Measurements from ENCODE around the gene NKIRAS2. TPM values are rescaled to one million over a fixed set of nuclear protein-coding genes. Genes with fewer than 3 reads are reported as not detected.

Gene NKIRAS2
- total and polyA plus RNA-seq, 2 of the 13 experiments (the other 11 are each of a cell fraction or from before 2014, with no cell fraction given), result 27.9 to 42.0 TPM

DNA sequence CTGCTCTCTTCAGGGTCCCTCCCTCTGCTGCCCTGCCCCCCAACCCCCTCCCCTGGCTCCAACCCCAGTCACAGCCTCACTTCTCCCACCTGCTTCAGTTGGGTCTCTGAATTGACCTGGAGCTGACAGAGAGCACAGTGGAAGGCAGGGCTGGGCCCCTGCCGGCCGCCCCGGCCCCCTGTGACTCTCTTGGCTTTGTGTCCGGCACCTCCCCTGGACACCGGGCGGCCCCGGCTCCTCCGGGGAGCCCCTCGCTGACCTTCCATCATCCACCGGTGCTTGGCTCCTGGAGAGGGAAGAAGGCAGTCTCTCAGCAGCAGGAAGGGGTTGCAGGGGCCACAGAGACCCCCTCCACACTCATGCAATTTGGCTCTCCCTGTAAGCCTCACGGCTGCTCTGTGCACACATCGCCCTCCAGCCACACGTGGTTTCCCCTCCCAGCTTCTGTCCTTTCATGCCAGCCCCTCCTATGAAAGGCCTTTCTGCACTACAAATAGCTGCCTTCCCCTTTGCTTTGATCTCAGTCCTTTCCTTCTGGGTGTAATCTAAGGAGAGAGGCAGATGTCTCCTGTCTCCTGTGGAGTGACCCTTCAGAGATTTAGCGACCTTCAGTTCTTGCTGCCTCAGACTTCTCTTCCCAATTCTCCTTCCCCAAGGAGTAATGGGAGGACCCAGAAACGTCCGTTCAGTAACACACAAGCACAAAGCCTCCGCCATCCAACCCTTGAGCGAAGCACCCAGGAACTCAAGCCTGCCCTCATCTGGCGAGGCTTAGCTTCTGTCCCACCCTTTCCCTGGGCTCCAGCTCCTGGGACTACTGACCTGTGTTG, 8.3 kb downstream of the NKIRAS2 start (continued):
- TF ChIP-seq, protein P1, sequence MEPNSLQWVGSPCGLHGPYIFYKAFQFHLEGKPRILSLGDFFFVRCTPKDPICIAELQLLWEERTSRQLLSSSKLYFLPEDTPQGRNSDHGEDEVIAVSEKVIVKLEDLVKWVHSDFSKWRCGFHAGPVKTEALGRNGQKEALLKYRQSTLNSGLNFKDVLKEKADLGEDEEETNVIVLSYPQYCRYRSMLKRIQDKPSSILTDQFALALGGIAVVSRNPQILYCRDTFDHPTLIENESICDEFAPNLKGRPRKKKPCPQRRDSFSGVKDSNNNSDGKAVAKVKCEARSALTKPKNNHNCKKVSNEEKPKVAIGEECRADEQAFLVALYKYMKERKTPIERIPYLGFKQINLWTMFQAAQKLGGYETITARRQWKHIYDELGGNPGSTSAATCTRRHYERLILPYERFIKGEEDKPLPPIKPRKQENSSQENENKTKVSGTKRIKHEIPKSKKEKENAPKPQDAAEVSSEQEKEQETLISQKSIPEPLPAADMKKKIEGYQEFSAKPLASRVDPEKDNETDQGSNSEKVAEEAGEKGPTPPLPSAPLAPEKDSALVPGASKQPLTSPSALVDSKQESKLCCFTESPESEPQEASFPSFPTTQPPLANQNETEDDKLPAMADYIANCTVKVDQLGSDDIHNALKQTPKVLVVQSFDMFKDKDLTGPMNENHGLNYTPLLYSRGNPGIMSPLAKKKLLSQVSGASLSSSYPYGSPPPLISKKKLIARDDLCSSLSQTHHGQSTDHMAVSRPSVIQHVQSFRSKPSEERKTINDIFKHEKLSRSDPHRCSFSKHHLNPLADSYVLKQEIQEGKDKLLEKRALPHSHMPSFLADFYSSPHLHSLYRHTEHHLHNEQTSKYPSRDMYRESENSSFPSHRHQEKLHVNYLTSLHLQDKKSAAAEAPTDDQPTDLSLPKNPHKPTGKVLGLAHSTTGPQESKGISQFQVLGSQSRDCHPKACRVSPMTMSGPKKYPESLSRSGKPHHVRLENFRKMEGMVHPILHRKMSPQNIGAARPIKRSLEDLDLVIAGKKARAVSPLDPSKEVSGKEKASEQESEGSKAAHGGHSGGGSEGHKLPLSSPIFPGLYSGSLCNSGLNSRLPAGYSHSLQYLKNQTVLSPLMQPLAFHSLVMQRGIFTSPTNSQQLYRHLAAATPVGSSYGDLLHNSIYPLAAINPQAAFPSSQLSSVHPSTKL (CRISPR knock-in tag; IDR thresholded peaks at IDR 0.05), result peak; percentile 60
- TF ChIP-seq NBN (conservative IDR thresholded peaks at IDR 0.05) (no peak), DNMT1 (CRISPR knock-in tag; IDR thresholded peaks at IDR 0.05) (no peak), ZNF205 (CRISPR knock-in tag; IDR thresholded peaks at IDR 0.05) (peak; percentile 71; the same call in 1 of the 2 replicates), ZNF790 (CRISPR knock-in tag; IDR thresholded peaks at IDR 0.05; ENCODE audit: borderline replicate concordance) (no peak), KLF12 (CRISPR knock-in tag; IDR thresholded peaks at IDR 0.05; ENCODE audit: borderline replicate concordance) (no peak), NONO (IDR thresholded peaks at IDR 0.05) (no peak), NONO (CRISPR knock-in tag; conservative IDR thresholded peaks at IDR 0.05) (no peak), ZNF572 (CRISPR knock-in tag; IDR thresholded peaks at IDR 0.05) (no peak), ZC3H13 (CRISPR knock-in tag; IDR thresholded peaks at IDR 0.05) (no peak), ZNF251 (CRISPR knock-in tag; IDR thresholded peaks at IDR 0.05) (no peak), KAT7 (CRISPR knock-in tag; IDR thresholded peaks at IDR 0.05; ENCODE audit: borderline replicate concordance) (peak; percentile 78; the same call in 1 of the 2 replicates), HNRNPK (IDR thresholded peaks at IDR 0.05; ENCODE audit: low read depth, low read length, poor library complexity, severe bottlenecking) (no peak), KLF16 (CRISPR knock-in tag; IDR thresholded peaks at IDR 0.05) (peak in 1 of 2 experiments; percentile 80; a peak in 2 of 4 replicates), FIP1L1 (IDR thresholded peaks at IDR 0.05; ENCODE audit: borderline replicate concordance, insufficient read depth, low read depth, low read length) (no peak), ZNF24 (IDR thresholded peaks at IDR 0.05) (no peak), MBD4 (IDR thresholded peaks at IDR 0.05; ENCODE audit: borderline replicate concordance, low read length) (no peak), POLR2AphosphoS5 (IDR thresholded peaks at IDR 0.05; ENCODE audit: low read depth, low read length) (no peak)
- TF ChIP-seq, protein P2, sequence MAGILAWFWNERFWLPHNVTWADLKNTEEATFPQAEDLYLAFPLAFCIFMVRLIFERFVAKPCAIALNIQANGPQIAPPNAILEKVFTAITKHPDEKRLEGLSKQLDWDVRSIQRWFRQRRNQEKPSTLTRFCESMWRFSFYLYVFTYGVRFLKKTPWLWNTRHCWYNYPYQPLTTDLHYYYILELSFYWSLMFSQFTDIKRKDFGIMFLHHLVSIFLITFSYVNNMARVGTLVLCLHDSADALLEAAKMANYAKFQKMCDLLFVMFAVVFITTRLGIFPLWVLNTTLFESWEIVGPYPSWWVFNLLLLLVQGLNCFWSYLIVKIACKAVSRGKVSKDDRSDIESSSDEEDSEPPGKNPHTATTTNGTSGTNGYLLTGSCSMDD (CRISPR knock-in tag; IDR thresholded peaks at IDR 0.05), result no peak
- TF ChIP-seq, protein P3, sequence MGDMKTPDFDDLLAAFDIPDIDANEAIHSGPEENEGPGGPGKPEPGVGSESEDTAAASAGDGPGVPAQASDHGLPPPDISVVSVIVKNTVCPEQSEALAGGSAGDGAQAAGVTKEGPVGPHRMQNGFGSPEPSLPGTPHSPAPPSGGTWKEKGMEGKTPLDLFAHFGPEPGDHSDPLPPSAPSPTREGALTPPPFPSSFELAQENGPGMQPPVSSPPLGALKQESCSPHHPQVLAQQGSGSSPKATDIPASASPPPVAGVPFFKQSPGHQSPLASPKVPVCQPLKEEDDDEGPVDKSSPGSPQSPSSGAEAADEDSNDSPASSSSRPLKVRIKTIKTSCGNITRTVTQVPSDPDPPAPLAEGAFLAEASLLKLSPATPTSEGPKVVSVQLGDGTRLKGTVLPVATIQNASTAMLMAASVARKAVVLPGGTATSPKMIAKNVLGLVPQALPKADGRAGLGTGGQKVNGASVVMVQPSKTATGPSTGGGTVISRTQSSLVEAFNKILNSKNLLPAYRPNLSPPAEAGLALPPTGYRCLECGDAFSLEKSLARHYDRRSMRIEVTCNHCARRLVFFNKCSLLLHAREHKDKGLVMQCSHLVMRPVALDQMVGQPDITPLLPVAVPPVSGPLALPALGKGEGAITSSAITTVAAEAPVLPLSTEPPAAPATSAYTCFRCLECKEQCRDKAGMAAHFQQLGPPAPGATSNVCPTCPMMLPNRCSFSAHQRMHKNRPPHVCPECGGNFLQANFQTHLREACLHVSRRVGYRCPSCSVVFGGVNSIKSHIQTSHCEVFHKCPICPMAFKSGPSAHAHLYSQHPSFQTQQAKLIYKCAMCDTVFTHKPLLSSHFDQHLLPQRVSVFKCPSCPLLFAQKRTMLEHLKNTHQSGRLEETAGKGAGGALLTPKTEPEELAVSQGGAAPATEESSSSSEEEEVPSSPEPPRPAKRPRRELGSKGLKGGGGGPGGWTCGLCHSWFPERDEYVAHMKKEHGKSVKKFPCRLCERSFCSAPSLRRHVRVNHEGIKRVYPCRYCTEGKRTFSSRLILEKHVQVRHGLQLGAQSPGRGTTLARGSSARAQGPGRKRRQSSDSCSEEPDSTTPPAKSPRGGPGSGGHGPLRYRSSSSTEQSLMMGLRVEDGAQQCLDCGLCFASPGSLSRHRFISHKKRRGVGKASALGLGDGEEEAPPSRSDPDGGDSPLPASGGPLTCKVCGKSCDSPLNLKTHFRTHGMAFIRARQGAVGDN (CRISPR knock-in tag; IDR thresholded peaks at IDR 0.05), result no peak; the same call in none of the 2 replicates

Data from HepG2 (cell line).